Stimulated activated CD8-positive, alpha-beta memory T cell treated with anti-CD3 and anti-CD28 coated beads, Interleukin-7, amount 100 ng/mL, for 24 hours (primary cell): ENCODE measurements around the gene FNDC10.
A peak's percentile ranks its signal among the peaks of the same experiment; 100 is the strongest.
"Not testable (repeated sequence)": the region's sequence is repeated elsewhere in the genome, so short reads cannot be mapped to it uniquely, and the experiment has no call there.

Experiments used
- DNase-seq: peaks from one replicate; pipeline ENCODE4 v3.0.0-alpha.2; 2020; ENCODE audit warnings: low read depth

The FNDC10 gene

DNA sequence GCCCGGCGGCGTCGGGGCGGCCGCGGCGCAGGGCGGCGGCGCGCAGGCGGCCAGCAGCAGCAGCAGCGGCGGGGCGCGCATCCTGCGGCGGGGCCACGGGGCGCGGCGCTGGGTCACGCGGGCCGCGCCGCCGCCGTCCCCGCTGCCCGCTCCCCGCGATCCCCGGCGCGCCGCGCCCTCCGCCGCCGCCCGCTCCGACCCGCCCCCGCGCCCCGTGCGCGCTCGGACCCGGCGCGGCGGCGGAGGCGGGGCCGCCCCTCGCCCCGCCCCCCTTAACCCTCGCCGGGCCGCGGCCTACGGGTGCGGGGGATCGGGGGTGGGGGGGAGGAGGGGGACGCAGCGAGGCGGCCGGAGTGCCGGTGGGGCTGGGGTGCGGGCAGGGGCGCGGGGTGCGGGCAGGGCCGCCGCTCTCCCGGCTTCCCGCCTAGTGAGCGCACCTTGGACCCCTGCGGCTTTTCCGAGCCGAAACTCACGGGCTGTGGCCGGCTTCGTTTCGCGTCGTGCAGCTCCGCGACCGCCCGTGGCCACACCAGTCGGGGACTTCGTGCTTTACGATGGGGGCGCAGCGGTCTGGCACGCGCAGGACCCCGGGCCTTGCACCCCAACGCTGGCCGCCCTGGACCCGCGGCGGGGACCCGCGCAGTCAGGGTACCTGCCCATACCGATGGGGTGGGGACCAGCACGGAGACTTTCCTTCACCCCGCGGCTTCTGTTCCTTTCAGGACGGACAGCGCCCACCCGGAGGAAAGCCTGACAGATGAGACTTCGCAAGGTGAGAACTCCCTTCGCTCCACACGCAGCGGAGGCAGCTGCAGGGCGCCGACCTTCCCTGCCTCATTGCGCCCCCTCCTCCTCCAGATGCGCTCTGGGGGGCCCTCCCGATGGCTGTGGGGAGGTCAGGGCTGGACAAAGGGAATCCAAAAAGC lies at the start of gene FNDC10:
Gene FNDC10, minus strand, starts transcription at position 201 of the 926 bp plus-strand sequence. Its CDS starts 120 bp downstream, at position 81.
- no peak for DNase-seq

DNA sequence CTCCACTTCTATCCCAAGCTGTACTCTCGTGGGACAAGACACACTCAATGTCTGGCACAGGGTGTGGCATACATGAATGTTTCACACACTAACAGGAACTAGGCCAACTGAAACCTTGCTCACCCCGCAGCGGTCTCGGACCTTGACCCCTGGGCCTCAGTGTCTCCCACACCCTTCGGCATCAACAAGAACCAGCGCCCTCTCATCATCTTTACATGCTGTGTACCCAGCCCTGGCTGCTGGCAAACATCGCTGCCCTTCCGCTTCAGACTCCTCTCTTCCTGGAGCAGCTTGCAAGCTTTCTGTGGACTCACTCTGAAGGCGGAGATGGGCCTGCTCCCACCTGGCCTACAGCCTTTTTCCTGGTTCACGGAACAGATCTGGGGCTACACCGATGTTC lies 48.3 kb upstream of the FNDC10 start:
- not testable (repeated sequence) for DNase-seq

DNA sequence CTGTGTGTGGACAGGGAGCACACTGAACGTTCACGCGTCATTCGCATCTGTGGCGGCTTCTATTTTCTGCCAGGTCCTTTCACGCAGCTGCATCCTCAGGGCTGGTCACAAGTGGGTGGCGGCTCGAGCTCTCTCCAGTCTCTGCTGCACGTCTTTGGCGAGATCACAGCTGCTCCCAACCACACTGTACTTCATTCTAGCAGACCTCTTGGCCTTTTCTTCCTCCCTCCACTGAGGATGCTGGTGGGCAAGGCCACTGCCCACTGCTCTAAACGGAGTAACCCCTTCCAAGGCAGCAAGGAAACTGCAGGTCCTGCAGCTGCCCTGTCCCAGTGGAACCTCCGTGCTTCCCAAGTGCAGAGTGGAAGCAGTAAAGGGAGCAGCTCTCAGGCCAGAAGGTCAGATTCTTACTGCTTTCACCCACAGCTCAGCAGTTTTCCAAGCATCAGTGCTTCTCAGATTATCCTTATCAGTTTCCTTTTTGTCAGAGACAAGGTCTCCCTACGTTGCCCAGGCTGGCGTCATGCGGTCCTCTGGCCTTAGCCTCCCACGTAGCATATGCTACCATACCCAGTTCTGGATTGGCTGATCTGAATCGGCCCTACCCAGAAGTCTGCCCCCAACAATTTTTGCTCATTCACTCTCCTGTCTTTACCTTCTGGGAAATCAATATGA lies 47.8 kb upstream of the FNDC10 start:
- not testable (repeated sequence) for DNase-seq

DNA sequence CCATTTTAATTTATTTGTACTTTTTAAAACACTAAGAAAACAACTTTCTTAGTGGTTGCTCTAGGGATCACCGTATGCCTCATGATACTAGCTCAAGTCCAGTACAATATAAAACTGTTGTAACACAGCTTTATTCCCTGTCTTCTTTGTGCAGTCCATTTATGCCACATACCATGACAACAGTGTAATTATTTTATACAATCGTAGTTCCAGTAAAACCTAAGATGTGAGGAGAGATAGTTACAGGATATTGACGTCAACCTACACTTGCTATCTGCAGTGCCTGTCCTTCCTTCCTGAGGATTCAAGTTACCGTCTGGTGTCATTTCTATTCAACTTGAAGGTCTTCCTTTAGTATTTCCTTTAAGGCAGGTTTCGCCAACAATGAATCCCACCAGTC lies 46.4 kb upstream of the FNDC10 start:
- DNase-seq: not testable (repeated sequence)

DNA sequence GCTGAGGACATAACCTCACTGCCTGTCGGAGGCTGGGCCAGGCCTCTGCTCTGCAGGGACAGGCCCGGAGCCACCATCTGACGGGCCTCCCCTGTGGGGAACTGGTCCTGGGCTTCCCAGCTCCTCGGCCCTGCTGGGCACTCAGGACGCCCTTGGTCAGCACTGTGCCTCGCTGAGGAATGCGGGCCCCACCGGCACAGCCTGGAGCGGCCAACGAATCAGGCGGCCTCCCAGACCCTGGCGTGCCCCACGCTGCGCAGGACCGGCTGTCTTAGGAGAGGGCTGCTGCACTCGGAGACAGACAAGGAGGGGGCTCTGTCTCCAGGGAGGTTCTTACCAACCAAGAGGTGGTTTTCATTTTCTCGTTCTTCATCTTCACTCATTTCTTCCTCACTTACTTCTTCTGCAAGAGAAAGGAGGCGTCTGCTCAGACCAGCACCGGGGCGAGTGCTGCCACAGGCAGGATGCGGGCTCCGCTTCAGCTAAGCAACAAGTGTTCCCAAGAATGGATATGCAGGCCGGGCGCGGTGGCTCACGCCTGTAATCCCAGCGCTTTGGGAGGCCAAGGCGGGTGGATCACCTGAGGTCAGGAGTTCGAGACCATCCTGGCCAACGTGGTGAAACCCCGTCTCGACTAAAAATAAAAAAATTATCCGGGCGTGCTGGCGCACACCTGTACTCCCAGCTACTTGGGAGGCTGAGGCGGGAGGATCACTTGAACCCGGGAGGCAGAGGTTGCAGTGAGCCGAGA lies 41.0 kb upstream of the FNDC10 start:
- DNase-seq: not testable (repeated sequence)

DNA sequence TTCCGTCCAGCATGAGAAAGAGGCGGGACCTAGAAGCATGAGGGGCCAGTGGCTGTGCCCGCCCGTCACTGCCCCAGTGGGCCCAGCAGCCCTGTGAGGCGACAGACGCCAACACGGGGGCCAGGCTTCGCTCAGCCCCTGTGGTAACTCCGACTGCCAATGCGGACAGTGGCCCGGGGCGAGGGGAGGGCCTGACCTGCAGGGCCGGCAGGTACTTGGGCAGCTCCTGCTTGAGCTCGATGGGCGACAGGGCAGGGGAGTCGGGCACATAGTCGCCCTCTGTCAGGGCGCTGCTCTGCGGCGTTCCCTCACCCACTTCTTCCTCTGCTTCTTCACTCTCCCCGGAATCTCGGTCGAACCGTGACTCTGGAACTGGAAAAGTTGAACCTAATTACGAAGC lies 40.1 kb upstream of the FNDC10 start:
- DNase-seq: not testable (repeated sequence)

DNA sequence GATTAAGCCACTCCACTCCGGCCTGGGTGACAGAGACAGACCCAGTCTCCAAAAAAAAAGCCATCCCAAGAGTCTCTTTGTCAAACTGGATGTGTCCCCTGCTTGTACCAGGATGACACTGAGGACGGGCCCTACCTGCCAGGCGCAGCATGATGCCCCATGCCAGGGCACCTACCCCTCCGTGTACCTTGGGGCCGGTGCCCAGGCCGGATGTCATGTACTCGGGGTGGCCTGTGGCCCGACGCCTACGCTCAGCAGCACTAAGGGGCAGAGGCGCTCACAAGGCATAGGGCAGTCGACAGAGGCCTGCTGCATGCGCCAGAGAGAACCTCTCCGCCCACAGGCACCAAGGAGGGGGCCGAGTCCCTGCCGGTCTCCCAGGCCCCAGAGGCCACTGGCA lies 39.4 kb upstream of the FNDC10 start:
- not testable (repeated sequence) for DNase-seq

DNA sequence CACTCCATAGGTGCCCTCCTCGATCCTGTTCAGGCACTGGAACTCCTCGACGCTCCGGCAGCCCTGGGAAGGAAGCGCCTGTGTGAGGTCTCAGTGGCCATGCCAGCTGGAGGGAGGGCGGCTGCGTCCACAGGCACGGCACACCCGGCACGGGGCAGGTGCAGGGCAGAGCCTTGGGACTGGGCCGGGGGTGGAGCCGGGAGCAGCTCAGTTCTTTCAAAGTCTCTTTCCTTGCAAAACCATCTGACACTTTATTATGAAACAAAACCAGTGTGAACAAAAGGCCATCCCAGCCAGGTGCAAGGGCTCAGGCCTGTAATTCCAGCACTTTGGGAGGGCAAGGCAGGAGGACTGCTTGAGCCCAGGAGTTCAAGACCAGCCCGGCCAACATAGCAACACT lies 38.6 kb upstream of the FNDC10 start:
- DNase-seq: not testable (repeated sequence)

DNA sequence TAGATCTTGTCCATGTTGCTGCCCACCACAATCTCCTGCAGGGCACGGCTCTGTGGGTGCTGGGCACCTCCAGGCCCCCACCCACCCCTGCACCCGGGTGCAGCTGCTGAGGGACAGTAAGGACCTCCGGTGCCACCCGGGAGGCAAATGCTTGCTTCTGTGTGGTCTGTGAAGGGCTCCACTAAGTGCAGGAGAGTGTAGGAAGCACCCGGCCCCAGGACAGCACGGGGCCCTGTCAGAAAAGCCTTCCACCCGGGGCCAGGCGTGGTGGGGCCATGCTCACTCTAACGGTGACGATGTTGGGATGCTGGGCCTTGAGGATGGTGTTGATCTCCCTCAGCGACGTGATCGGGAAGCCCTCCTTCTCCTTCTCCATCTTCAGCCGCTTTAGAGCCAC lies 37.5 kb upstream of the FNDC10 start:
- DNase-seq: not testable (repeated sequence)

DNA sequence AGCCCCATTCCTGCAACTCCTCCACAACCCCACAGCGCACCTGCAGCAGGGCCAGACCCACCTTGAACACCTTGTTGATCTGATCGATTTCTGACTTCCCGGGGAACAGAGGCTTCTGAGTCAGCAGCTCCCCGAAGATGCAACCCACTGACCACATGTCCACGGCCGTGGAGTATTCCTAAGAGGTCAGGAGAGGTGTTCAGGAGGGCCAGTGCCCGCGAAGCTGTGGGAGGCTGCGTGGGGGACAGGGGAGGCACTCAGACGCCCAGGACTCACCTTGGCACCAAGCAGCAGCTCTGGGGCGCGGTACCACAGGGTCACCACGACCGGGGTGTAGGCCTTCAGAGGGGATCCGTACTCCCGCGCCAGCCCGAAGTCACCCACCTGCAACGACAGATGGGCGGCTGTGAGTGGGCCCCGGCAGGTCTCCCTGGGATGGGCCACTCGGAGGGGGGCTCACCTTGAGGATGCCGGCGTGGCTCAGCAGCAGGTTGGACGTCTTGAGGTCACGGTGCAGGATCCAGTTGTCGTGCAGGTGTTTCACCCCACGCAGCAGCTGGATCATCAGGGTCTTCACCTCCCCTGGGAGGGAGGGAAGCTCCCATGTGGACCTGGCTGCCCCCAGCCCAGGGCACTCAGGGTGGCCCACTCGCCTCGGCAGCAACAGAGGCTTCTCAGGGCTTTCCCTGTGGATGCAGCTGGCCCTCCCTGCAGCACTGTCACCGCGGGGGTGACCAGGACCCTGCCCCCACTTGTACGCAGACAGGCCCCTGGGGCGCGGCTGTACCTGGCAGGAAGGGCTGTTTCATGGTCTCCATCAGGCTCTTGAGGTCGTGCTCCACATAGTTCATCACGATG lies 36.9 kb upstream of the FNDC10 start:
- DNase-seq: not testable (repeated sequence)

DNA sequence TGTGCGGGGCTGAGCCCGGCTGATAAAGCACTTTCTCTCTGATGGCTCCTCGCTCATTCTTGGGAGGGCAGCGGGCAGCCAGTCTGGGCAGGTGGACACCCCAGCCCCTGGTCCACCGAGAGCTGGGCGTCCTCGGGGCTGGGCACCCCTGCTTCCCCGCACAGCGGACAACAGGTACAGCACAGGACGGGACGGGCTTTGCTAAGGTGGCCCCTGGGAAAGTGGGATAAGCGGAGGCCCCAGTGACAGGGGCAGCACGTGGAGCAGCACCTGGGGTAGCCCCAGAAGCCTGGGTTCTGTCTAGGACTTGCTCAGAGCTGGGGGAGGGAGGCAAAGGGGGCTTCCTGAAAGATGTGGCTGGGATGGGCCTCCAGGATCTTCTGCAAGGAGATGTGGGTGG lies 34.7 kb upstream of the FNDC10 start:
- DNase-seq: not testable (repeated sequence)

DNA sequence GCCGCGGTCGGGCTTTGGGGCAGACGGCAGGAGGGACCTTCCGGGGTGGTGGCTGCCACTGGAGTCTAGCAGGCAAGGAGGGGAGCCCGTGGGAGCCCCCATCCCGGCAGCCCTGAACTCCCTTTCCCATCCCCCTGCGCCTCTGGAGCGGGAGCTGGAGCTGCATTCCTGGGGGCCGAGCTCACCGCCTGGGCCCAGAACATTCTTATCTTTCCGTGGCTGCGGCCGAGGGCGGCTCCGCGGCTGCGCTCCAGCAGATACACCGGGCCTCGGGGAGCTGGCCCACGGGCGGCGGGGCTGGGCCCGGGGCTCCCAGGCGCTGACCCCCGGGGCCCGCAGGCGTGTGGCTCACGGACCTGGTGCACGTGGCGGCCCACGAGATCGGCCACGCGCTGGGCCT lies 33.5 kb upstream of the FNDC10 start:
- DNase-seq: not testable (repeated sequence)

DNA sequence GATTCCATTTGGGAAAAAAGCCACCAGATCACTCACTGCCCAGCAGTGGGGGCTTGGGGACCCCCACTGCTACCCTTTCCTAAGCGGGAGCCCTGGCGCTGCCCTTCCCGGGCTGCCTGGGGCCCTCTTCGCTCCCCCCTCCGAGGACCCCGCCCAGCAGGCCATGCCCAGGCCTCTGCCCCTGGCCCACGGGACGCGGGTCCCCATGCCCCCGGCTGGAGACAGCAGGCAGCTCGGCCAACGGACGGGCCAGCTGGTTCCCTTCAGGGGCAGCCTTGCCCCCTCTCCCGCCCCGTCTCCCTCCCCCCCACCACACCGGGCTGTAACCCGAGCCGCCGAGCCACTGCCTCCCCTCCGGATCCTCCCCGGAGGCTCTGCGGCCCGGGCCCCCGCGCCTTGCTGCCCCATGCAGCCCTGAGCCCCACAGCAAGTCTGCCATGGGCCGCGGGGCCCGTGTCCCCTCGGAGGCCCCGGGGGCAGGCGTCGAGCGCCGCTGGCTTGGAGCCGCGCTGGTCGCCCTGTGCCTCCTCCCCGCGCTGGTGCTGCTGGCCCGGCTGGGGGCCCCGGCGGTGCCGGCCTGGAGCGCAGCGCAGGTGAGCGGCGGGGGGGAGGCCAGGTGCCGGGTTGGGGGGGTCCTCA lies 32.0 kb upstream of the FNDC10 start, which contains the start of gene MMP23B:
Gene MMP23B, plus strand, starts transcription at position 392 of the 639 bp plus-strand sequence. Its CDS starts 46 bp downstream, at position 438.
- DNase-seq: no peak

DNA sequence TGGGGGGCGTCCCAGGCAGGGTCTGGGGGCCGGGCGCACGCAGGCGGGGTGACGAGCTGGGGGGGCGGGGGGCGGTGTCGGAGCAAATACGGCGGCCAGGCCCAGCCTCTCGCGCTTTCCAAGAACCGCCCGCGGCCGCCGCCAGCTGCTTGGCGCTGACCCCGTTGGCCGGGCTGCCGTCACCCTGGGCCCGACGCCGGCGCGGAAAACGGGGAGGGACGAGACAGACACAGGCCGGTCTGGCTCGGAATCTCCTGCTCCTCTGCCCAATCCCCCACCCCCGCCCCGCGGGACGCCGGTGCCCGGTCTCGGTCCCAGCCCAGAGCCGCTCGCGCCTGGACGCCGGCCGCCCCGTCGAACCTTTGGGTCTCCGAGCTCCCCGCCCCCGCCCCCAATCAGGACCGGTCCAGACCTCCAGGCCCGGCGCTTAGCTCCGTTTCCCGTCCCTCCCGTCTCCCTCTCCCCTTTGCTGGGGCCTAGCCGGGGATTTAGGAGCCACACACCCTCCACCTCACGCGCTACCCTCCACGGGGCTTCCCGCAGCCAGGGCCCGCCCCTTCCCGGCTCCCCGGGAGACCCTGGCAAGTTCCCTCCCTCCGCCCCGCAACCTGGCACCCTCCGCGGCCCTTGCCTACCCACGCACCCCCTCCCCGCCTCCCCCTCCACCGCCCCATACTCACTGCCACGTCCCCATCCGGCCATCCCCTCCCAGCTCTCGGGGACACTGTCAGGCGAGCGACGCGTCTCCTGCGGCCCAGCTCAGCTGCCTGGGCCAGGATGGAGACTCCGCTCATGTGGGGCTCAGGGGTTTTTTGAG lies 31.2 kb upstream of the FNDC10 start:
- no peak for DNase-seq

DNA sequence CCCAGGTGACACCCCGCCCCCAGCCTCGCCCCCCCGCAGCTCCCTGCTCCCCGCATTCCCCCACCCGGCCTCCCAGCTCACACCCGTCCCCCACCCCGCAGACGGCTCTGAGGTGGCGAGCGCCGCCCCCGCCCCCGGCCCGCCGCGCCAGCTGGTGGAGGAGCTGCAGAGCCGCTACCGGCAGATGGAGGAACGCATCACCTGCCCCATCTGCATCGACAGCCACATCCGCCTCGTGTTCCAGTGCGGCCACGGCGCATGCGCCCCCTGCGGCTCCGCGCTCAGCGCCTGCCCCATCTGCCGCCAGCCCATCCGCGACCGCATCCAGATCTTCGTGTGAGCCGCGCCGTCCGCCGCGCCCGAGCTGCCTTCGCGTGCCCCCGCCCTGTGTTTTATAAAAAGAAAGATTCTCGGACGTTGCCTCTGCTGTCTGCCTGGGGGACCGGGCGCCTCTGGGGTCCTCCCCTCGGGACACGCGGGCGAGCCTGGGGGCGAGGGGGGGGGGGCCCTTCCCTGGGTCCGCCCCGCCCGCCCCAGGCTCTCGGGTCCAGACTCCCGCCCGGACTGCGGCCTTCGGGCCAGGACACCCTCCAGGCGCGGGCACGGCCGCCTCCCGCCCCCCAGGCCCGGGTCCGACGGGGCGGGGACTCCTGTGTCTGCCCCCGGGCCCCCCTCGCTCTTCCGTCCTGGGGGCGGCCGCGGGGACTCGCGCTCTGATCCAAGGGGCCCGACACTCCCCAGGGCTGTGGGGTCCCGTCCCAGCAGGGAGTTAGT lies 30.4 kb upstream of the FNDC10 start:
- peak; percentile 82 for DNase-seq

DNA sequence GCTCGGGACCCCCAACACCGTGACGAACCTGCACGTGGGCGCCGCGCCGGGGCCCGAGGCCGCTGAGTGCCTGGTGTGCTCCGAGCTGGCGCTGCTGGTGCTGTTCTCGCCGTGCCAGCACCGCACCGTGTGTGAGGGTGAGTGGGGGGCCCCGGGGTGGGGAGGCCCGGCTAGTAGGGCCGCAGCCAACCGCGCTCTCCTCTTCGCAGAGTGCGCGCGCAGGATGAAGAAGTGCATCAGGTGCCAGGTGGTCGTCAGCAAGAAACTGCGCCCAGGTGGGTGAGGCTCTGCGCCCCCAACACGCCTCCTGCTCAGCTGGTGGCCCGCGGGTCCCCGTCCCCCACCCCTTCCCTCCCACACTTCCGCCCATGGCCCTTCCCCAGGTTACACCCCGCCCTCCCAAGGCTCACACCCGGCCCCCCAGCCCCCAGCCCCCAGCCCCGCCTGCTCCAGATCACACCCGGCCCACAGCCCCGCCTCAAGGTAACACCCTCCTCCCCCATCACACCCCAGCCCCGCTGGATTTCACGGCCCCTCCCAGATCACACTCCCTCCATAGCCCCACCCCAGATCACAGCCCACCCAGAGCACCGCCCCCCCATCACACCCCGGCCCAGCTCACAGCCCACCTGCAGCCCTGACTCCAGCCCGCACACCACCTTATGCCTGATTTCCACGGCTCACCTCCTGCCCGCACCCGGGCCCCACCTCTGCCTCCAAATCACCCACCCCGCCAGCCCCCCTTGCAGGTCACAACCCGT lies 29.7 kb upstream of the FNDC10 start:
- DNase-seq: peak; percentile 38

DNA sequence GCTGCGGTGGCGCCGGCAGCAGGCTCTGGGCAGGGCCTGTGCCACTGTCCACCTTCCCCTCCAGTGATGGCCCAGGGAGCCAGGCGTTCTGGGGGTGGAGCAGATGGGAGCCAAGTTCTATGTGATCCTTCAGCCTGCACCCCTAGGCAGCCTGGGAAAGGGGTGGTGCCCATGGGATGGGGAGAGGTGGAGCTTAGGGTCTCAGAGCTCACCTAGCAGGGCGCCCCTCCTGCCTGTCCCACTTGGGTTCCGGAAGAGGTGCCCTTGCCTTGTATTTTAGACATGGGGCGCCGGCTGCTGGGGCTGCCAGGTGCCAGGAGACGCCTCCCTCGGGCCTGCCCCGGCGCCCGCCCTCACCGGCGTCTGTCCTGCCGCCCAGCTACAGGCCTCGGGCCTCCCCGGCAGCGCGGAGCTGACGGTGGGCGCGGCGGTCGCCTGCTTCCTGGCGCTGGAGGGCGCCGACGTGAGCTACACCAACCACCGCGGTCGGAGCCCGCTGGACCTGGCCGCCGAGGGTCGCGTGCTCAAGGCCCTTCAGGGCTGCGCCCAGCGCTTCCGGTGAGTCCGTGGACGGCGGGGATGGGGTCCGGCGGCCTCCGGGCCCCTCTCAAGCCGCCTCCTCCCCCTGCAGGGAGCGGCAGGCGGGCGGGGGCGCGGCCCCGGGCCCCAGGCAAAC lies 29.0 kb upstream of the FNDC10 start:
- no peak for DNase-seq
